Mononuclear cell (primary cell): Measurements from ENCODE around the gene FSCN2. TPM values are rescaled to one million over a fixed set of nuclear protein-coding genes. Genes with fewer than 3 reads are reported as not detected.

Experiments
- H3K27me3 ChIP-seq: 2 replicates; pipeline ENCODE4 v1.6.0; 2011; ENCODE audit warnings: low read length, control low read depth; ENCODE audit not compliant: insufficient read depth
- H3K4me1 ChIP-seq: 2 replicates; pipeline ENCODE4 v1.5.1; 2011; ENCODE audit warnings: mild to moderate bottlenecking, low read length, control low read depth; ENCODE audit not compliant: insufficient read depth
- H3K4me3 ChIP-seq: 2 replicates; pipeline ENCODE4 v1.5.1; 2011; ENCODE audit warnings: mild to moderate bottlenecking, low read length, moderate library complexity
- H3K9me3 ChIP-seq: 2 replicates; pipeline ENCODE4 v1.5.1; 2011; ENCODE audit warnings: low read depth, mild to moderate bottlenecking, control low read depth, low read length
- total RNA-seq: library from RNA; depleted of rRNA; stranded (reverse); fragments of >200 nt; gene quantifications from one replicate; pipeline ENCODE4 v1.2.3, GENCODE V29; 2012

The FSCN2 gene
- total RNA-seq, 1 donor = 0.52 TPM

GRCh38 chr17:81500047-81500446 lies 28.1 kb upstream of the FSCN2 start:
- Histone ChIP-seq H3K27me3 (no peaks in the 10 kb centered on the region), H3K4me3 (no peak overlapping the region), H3K4me1 (no peaks in the 10 kb centered on the region), H3K9me3 (no peaks in the 10 kb centered on the region)

DNA sequence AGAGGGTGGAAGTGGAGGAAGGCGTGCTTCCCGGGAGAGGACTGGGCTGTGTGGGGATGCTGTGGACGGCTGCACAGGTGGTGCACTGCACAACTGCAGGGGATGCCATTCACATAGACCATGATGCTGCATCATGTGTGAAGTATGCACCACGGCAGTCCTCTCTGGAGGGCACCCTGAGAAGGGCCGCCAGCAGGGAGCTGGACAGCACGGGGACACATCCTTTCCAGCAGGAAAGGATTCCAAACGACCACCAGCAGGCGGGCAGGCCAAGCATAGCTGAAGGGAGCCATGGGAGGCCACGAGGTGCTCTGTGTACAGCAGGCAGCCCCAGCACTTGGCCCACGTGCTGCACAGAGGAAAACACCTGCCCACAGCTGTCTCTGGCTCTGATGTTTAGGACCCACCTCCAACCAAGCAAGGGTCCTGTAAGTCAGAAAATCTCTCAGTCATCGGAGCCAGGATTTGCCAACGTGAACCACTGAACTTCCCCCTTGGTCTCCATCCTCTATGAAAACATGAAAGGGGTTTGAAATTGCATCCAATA lies 25.6 kb upstream of the FSCN2 start:
- Histone ChIP-seq H3K4me1 (no peaks in the 10 kb centered on the region), H3K4me3 (no peak overlapping the region), H3K9me3 (no peaks in the 10 kb centered on the region), H3K27me3 (no peaks in the 10 kb centered on the region)

GRCh38 chr17:81503619-81504018 lies 24.6 kb upstream of the FSCN2 start:
- no peak overlapping the region for H3K4me3 ChIP-seq
- no peaks in the 10 kb centered on the region for H3K9me3 ChIP-seq
- peaks cover 3% of the 10 kb centered on the region for H3K4me1 ChIP-seq
- H3K27me3 ChIP-seq = no peaks in the 10 kb centered on the region

- no peaks in the 10 kb centered on the region for H3K9me3 ChIP-seq
- no peaks in the 10 kb centered on the region for H3K27me3 ChIP-seq
- H3K4me3 ChIP-seq = peak overlapping the region; percentile 77
- peaks cover 38% of the 10 kb centered on the region for H3K4me1 ChIP-seq
Measured at GRCh38 chr17:81508639-81509206, 19.5 kb upstream of the FSCN2 start.

DNA sequence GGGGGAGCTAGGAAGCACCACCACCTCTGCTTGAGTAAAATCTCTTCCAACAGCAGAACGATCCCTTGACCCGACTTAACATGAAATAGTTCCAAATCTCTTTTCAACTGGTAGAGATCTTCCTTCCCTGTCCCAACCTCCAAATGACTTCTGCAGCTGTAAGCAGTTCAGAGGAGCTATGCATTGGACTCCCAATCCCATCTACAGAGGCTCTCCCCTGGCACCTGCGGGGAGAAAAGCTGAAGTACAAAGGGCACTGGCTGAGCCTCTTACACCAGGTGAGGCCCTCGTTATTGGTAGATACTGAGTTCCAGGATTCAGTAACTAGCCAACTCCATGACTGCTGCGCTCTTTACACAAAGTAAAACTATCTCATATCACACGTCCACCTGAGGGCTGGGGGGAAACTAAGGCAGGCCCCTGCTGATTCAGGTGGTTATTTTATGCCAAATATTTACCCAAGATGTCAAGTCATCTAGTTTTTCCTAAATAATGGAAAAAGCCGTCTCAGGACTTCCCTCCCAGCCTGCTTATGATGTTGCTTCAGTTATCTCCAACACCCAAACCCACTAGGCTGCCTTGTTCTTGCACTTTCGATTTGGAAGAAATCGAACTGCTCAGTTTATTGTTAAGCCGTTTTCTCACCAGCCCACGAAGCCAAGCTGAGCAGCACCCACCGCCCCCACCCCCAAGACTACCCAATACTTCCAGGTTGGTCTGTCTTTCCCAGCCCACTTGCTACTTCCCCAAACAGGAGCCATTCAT lies 18.8 kb upstream of the FSCN2 start:
- Histone ChIP-seq H3K27me3 (no peaks in the 10 kb centered on the region), H3K4me1 (peaks cover 43% of the 10 kb centered on the region), H3K4me3 (peak overlapping the region; percentile 77), H3K9me3 (no peaks in the 10 kb centered on the region)

DNA sequence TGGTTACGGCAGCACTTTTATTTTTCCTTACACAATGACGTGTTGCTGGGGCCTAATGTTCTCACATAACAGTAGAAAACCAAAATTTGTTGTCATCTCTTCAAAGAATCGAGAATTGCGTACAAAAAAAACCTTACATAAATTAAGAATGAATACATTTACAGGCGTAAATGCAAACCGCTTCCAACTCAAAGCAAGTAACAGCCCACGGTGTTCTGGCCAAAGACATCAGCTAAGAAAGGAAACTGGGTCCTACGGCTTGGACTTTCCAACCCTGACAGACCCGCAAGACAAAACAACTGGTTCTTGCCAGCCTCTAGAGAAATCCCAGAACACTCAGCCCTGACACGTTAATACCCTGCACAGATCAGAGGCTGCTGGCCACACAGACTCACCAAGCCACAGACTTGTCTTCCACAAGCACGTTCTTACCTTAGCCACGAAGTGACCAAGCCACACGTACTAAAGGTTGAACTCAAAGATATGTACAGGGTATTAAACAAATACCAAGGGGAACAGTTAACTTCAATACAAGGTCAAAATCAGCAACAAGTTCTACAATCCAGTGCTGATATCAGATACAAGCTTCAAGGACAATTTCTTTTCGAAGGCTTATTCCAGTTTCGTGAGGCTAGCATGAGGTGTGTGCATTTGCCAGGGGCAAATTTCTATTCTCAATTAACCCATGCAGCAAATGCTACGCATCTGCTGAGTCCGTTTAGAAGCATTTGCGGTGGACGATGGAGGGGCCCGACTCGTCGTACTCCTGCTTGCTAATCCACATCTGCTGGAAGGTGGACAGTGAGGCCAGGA lies 18.0 kb upstream of the FSCN2 start:
- Histone ChIP-seq H3K9me3 (no peaks in the 10 kb centered on the region), H3K4me1 (peaks cover 45% of the 10 kb centered on the region), H3K4me3 (peak overlapping the region; percentile 77), H3K27me3 (no peaks in the 10 kb centered on the region)

- H3K4me3 ChIP-seq = peak overlapping the region; percentile 77
Measured at GRCh38 chr17:81510785-81511553, 17.2 kb upstream of the FSCN2 start.

DNA sequence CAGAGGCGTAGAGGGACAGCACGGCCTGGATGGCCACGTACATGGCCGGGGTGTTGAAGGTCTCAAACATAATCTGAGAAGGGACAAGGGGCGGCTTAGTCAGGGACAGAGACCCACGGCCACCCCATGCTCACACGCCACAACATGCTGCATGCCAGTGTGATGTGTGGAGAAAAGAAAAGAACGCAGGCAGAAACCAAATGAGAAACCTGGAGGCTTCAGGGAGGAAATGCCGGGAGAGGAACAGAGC lies 16.7 kb upstream of the FSCN2 start:
- Histone ChIP-seq H3K27me3 (no peaks in the 10 kb centered on the region), H3K9me3 (no peaks in the 10 kb centered on the region), H3K4me1 (peaks cover 58% of the 10 kb centered on the region), H3K4me3 (peak overlapping the region; percentile 77)

More at GRCh38 chr17:81510785-81511553, 17.2 kb upstream of the FSCN2 start:
- Histone ChIP-seq H3K9me3 (no peaks in the 10 kb centered on the region), H3K27me3 (no peaks in the 10 kb centered on the region), H3K4me1 (peaks cover 53% of the 10 kb centered on the region)

- H3K27me3 ChIP-seq = no peaks in the 10 kb centered on the region
- peaks cover 63% of the 10 kb centered on the region for H3K4me1 ChIP-seq
- H3K9me3 ChIP-seq = no peaks in the 10 kb centered on the region
- peak overlapping the region; percentile 77 for H3K4me3 ChIP-seq
Measured at GRCh38 chr17:81511804-81512561, 16.2 kb upstream of the FSCN2 start.

- peaks cover 70% of the 10 kb centered on the region for H3K4me1 ChIP-seq
Measured at GRCh38 chr17:81512562-81513371, 15.4 kb upstream of the FSCN2 start, which contains the start of gene ACTG1. Gene ACTG1, minus strand, starts transcription at chr17:81512799. Its CDS starts 445 bp downstream, at chr17:81512354.

GRCh38 chr17:81513372-81513752 lies 14.8 kb upstream of the FSCN2 start:
- peak overlapping the region; percentile 54 for H3K4me3 ChIP-seq
- no peaks in the 10 kb centered on the region for H3K27me3 ChIP-seq
- no peaks in the 10 kb centered on the region for H3K9me3 ChIP-seq
- H3K4me1 ChIP-seq = peaks cover 75% of the 10 kb centered on the region

More at GRCh38 chr17:81512562-81513371, 15.4 kb upstream of the FSCN2 start, which contains the start of gene ACTG1:
- no peaks in the 10 kb centered on the region for H3K9me3 ChIP-seq
- peak within 1 kb of the TSS; percentile 77 for H3K4me3 ChIP-seq
- H3K27me3 ChIP-seq = no peaks in the 10 kb centered on the region

DNA sequence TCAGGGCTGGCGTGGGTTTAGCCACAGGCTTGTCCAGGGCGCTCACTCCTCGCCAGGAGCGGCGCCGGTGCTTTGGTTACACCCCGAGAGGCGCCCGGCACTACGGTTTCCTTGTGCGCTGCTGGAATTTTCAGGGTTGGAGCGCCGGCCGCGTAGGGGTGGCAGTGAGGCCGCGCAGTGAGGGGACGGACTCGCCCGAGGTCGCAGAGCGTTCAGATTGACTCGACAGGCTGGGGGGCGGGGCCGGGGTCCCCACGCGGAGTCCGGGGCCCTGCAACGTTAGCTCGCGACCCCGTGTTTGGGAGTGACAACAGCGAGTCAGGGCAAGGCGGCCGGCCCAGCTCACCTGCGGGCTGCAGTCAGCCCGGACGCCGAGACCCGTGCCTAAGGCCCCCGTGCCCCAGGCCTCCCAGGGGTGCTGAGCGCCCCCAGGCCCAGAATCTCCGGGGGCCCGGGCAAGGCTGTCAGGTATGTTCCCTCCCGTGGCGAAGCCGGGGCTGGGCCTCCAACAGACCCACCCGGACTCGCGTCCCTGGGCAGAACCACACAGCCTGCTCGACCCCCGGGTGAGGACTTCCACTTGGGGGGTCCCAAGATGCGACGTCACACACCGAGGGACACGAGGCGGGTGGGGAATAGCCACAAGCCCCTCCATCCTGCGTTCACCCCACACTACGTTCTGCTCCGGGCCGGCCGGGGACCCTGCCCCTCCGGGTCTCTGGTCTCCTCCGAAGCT lies 14.3 kb upstream of the FSCN2 start:
- H3K27me3 ChIP-seq = no peaks in the 10 kb centered on the region
- H3K4me1 ChIP-seq = peaks cover 75% of the 10 kb centered on the region
- H3K4me3 ChIP-seq = peak overlapping the region; percentile 54
- H3K9me3 ChIP-seq = no peaks in the 10 kb centered on the region

DNA sequence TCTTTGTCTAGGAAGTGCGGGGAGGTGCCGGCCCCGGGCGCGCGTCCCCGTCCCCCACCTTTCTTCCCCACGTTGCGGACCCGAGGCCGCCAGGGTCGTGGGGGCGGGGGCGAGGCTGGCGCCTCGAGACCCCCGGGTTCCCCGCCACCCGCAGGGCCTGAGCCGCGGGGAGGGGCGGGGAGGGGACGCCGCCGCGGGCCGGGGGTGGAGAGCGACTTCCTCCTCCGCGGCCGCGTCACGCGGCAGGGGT lies 13.8 kb upstream of the FSCN2 start:
- Histone ChIP-seq H3K9me3 (no peaks in the 10 kb centered on the region), H3K27me3 (no peaks in the 10 kb centered on the region), H3K4me1 (peaks cover 75% of the 10 kb centered on the region), H3K4me3 (peak overlapping the region; percentile 54)
